A375 (cell line): ENCODE results near the gene SLC50A1. TPM values are rescaled to one million over a fixed set of nuclear protein-coding genes. Genes with fewer than 3 reads are reported as not detected.

Source experiments
- small RNA-seq: library from RNA; depleted of rRNA; stranded (forward); fragments of <200 nt; gene quantifications from one replicate; pipeline ENCODE3, GENCODE V24; 2014
- total RNA-seq: library from RNA; depleted of rRNA; stranded (reverse); fragments of >200 nt; shearing (Covaris generic); gene quantifications from 2 replicates; pipeline ENCODE4 v1.2.3, GENCODE V29; 2014; rRNA removed

The SLC50A1 gene, protein sequence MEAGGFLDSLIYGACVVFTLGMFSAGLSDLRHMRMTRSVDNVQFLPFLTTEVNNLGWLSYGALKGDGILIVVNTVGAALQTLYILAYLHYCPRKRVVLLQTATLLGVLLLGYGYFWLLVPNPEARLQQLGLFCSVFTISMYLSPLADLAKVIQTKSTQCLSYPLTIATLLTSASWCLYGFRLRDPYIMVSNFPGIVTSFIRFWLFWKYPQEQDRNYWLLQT
- 68.9 and 72.0 TPM in 2 replicates for total RNA-seq

DNA sequence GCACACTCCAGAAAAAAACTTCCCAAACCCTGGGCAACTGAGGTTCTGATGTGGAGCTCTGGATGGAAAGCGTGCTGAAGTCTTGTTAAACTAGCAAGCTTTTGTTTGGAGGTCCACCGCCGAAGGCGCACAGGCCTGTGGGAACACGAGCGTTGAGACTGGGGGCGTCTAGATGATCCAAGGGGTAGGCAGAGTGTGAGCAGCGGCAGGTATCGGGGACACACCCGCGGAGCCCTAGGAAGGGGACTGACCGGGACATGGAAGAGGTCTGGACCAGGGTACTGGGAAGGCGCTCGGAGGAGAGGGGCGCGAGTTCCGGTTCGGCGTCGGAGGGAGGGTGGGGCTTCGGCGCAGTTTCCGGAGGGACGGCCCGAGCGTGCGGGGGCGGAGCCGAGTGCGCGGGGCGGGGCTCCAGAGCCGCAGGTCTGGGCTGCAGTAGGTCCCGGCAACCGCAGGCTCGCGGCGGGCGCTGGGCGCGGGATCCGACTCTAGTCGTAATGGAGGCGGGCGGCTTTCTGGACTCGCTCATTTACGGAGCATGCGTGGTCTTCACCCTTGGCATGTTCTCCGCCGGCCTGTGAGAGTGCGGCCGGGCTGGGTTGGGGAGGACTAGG lies at the start of gene SLC50A1:
Gene SLC50A1 (plus strand): TSS at position 438 of the 614 bp plus-strand sequence. CDS start 60 bp downstream, at position 498.

DNA sequence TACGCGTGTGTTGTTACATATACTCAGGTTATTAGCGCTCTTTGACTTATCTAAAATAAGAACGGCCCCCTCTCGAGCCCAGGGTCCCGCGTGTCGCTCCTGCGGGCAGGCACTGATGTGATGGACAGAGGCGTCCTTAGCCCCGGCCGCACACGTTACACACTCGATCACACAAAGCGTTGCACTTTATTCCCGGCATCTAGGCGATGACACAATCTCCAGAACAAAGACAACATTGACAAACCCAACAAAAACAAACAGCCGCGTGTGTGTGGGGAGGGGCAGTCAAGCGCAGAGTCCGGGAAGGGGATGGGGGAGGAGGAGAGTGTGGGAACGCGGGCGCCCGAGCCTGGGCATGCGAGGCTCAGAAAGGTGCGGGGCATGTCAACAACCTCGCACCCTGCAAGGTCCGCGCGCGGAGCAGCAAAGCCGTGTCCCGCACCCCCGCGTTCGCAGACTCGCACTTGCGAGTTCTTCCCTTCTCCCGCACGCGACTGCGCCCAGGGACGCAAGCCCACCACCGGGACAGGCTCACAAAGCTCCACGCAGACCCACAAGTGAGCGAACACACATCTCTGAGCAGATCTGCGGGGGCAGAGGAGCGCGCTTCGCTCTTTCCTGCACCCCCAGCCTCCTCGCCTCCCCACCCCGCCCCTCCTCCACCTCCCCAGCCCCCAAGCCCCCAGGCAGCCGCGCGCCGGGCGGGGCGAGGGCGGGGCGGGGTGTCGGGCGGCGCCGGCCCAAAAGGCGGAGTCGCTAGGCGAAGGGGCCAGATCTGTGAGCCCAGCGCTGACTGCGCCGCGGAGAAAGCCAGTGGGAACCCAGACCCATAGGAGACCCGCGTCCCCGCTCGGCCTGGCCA lies 8.3 kb upstream of the SLC50A1 start, which contains the start of gene EFNA1:
Gene EFNA1 (plus strand): TSS at position 772 of the 862 bp plus-strand sequence. CDS start 102 bp downstream, outside the sequence.

DNA sequence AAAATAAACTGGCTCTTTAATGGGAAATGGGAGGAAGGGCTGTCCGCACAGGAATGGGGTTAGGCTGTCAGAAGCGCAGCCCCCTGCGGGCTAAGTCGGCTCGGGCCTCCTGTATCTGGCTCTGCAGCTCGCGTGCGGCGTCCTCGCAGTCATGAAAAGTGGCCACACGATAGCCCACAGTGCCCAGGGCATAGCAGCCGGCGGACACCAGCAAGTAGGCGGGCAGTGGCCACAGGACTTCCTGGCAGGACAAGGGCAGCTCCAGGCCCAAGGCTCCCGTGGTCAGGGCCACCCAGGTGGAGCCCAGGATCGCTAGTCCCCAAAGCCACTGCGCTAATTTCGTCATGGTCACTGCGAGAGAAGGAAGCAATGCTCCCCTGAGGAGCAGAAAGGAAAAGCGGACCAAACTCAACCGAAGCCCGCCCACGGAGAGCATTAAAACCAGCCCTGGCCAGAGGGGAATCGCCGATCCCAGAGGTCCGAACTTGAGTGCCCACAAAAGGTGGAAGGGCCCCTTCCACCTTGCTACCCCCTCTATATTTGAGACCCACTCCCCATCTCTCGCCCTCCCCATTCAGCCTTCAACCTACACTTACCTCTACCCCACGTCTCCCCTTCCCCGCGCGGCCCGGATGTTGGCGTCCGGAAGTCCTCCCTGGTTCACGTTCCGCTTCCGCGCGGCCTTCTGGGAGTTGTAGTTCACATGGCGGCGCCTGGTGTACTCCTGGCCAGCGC lies 4.4 kb downstream of the SLC50A1 start, which contains the start of gene DPM3:
Gene DPM3 (minus strand): TSS at position 637 of the 735 bp plus-strand sequence. CDS start 291 bp downstream, at position 346.

DNA sequence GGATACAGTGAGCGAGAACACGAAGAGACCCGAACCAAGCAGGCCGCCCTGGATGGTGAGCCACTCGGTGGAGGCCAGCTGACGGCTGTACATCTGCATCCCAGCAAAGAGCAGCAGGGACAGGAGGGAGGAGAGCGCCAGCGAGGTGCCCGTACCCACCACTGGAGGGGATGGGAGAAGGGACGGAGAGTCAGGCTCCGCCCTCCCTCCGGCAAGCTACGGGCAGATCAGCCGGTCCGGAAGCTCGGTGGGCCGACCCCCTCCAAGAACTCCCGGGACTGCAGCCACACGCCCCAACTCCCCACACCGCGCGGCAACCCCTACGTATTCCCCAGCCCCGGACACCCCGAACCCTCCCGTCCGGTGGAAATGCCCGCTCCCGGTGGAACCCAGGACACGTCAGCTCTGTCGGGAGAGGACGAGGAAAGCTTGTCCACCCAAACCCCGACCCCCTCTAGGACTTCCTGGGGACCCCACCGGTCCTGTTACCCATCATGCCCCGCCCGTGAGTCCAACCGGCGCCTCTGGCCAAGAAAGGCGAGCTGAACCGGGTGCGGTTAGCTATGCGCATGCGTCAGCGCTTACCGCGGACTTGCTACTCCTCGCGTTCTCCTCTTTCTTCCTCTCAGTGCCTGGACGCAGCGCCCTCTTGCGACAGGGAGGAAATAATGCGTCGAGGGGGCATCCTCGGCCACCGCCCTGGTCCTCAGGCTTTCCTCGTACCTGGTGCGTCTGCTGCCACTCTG lies 37.3 kb downstream of the SLC50A1 start, which contains the start of gene KRTCAP2:
Gene KRTCAP2 (minus strand): TSS at position 573 of the 746 bp plus-strand sequence. CDS start 80 bp downstream, at position 493.

DNA sequence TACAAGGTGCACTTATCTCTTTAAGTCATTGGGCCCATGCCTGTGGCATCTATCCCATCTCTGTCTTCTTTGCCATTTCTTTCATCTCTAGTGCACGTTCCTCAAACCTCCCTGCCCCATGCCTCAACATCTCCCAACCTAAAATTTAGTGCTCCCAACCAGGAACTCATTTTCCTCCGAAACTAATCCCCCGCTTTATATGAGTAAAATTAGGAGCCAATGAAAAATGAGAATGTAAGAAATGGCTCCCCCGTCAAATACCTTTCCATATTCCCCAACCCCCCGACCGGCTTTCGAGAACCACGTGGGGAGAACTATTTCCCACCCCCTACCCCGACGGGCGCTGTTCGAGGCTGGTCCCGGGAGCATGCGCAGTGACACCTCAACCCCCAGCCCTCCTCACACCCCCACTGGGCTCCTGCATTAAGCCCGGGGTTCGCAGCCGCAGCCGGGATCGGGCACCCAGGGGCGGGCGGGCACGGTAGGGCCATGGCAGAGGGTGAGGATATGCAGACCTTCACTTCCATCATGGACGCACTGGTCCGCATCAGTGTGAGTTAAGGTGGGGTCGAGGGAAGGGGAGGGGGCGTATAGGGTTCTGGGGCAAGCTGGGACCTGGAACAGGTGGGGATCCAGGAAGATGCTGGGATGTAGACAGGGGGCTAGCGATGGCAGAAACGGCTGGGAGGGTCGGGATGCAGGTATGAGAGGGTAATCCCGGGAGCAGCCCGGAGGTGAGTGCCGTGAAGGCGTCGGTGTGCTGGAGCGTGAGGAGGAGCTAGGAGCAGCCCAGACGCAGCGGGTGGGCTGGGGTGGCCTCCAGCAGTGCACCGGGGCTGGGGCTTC lies 38.0 kb downstream of the SLC50A1 start, which contains the start of gene TRIM46:
Gene TRIM46 (plus strand): TSS at position 372 of the 846 bp plus-strand sequence. CDS start 118 bp downstream, at position 490.

Small RNA genes lying within 50 kb of the gene (small RNA-seq; reads per million reads assigned to genes)
- gene HMGN2P18 (not detected), gene RF00019 (not detected)

Other genes starting within 250 kb of the SLC50A1 start
- gene PMVK, start 199.1 kb upstream of the SLC50A1 start, total RNA-seq: 13.8 and 17.6 TPM in 2 replicates
- 44.9 and 55.1 TPM in 2 replicates for gene PBXIP1, start 179.8 kb upstream of the SLC50A1 start, total RNA-seq
- 31.9 and 39.8 TPM in 2 replicates for gene PYGO2, start 174.1 kb upstream of the SLC50A1 start, total RNA-seq
- gene SHC1, start 165.1 kb upstream of the SLC50A1 start, total RNA-seq: 279 and 321 TPM in 2 replicates
- 192 and 226 TPM in 2 replicates for gene CKS1B, start 161.2 kb upstream of the SLC50A1 start, total RNA-seq
- 52.3 and 59.9 TPM in 2 replicates for gene FLAD1, start 152.5 kb upstream of the SLC50A1 start, total RNA-seq
- not detected in 2 replicates for gene LENEP, start 142.3 kb upstream of the SLC50A1 start, total RNA-seq
- 20.9 and 21.1 TPM in 2 replicates for gene ZBTB7B, start 133.1 kb upstream of the SLC50A1 start, total RNA-seq
- gene DCST2, start 102.1 kb upstream of the SLC50A1 start, total RNA-seq: 0.19 and 0.40 TPM in 2 replicates
- gene DCST1, start 102.0 kb upstream of the SLC50A1 start, total RNA-seq: not detected in 2 replicates
- 112 and 116 TPM in 2 replicates for gene ADAM15, start 84.5 kb upstream of the SLC50A1 start, total RNA-seq
- gene EFNA4, start 72.1 kb upstream of the SLC50A1 start, total RNA-seq: 7.5 and 7.8 TPM in 2 replicates
- gene EFNA3, start 57.0 kb upstream of the SLC50A1 start, total RNA-seq: 2.5 and 3.0 TPM in 2 replicates
- gene EFNA1, start 8.0 kb upstream of the SLC50A1 start, total RNA-seq: 37.2 and 40.0 TPM in 2 replicates
- gene DPM3, start 4.7 kb downstream of the SLC50A1 start, total RNA-seq: 75.7 and 98.1 TPM in 2 replicates
- 102 and 136 TPM in 2 replicates for gene KRTCAP2, start 37.5 kb downstream of the SLC50A1 start, total RNA-seq
- gene TRIM46, start 38.0 kb downstream of the SLC50A1 start, total RNA-seq: 2.3 and 3.4 TPM in 2 replicates
- gene THBS3, start 72.0 kb downstream of the SLC50A1 start, total RNA-seq: 36.2 and 40.8 TPM in 2 replicates
- 125 and 141 TPM in 2 replicates for gene MTX1, start 72.8 kb downstream of the SLC50A1 start, total RNA-seq
- gene ENTREP3, start 119.6 kb downstream of the SLC50A1 start, total RNA-seq: 13.9 and 22.8 TPM in 2 replicates
- 171 and 220 TPM in 2 replicates for gene SCAMP3, start 126.5 kb downstream of the SLC50A1 start, total RNA-seq
- gene CLK2, start 137.7 kb downstream of the SLC50A1 start, total RNA-seq: 38.1 and 49.0 TPM in 2 replicates
- 1.2 and 2.0 TPM in 2 replicates for gene HCN3, start 141.6 kb downstream of the SLC50A1 start, total RNA-seq
- 0.03 TPM in 1 of 2 replicates, not detected in the other for gene PKLR, start 165.6 kb downstream of the SLC50A1 start, total RNA-seq
- gene FDPS, start 173.0 kb downstream of the SLC50A1 start, total RNA-seq: 191 and 212 TPM in 2 replicates
- gene RUSC1, start 185.0 kb downstream of the SLC50A1 start, total RNA-seq: 29.8 and 39.8 TPM in 2 replicates